ENCODE measurements around the gene INTS3.

Gene INTS3

DNA sequence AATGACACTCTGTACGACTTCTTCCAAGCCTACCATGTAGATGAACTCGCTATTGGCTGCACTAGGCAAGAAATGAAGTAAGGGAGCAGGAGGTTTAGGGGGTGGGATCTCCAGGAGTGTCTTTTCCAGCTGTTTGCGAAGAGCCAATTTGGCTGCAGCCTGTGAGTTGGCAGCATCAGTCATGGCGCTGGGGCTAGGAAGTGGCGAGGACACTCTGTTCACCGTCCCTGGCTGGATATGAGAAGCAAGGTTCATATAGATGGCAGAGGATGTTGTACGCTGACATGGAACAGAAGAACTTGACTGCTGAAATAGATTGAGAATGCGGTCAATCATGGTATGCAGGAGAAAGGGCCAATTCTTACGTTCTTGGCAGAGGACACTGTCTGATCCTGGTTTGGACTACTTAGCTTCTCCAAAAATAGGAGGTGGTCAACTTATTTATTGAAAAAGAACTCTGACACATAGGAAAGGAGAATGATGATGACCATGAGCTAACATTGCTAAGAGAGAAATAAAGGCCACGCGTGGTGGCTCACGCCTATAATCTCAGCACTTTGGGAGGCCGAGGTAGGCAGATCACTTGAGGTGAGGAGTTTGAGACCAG, 88.5 kb downstream of the INTS3 start:
- TF ChIP-seq, protein P1, sequence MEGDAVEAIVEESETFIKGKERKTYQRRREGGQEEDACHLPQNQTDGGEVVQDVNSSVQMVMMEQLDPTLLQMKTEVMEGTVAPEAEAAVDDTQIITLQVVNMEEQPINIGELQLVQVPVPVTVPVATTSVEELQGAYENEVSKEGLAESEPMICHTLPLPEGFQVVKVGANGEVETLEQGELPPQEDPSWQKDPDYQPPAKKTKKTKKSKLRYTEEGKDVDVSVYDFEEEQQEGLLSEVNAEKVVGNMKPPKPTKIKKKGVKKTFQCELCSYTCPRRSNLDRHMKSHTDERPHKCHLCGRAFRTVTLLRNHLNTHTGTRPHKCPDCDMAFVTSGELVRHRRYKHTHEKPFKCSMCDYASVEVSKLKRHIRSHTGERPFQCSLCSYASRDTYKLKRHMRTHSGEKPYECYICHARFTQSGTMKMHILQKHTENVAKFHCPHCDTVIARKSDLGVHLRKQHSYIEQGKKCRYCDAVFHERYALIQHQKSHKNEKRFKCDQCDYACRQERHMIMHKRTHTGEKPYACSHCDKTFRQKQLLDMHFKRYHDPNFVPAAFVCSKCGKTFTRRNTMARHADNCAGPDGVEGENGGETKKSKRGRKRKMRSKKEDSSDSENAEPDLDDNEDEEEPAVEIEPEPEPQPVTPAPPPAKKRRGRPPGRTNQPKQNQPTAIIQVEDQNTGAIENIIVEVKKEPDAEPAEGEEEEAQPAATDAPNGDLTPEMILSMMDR (IDR thresholded peaks at IDR 0.05; ENCODE audit: low read depth, low read length), result no peak

DNA sequence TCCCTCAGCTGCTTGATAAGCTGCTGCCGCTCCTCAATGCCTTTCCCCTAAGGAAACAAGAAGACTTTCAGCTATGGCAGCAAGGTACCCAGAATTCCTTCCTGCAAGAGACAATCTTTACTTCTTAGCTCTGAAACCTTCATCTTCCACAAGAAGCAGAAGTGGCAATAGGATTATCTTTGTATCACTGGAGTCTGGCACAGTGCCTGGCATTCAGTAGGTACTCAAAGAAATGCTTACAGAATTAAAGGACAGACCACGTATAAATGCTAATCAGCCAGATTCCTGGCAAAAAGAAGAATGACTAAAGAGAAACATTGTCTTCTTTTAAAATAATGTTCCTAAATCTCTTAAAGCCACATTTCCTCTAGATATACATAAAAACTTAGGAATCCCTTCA, 91.0 kb downstream of the INTS3 start:
- TF ChIP-seq, protein P1 (IDR thresholded peaks at IDR 0.05; ENCODE audit: low read depth, low read length), result no peak
- no peak for DNase-seq (ENCODE audit: extremely low read depth, low read depth)

More for the DNA sequence above, 88.5 kb downstream of the INTS3 start:
- no peak for DNase-seq (ENCODE audit: extremely low read depth, low read depth)

Data from AG09319 (cell line).